ENCODE data around the gene TRAPPC3L. TPM values are rescaled to one million over a fixed set of nuclear protein-coding genes. Genes with fewer than 3 reads are reported as not detected.

The TRAPPC3L gene
- total and polyA plus RNA-seq, 9 of the 15 experiments (the other 6 are each of a cell fraction or from before 2014, with no cell fraction given), result not detected

GRCh38 chr6:116570856-116571682, 25.6 kb upstream of the TRAPPC3L start, which contains the start of gene RWDD1 (continued):
- TF ChIP-seq FOXA3 (CRISPR knock-in tag; conservative IDR thresholded peaks at IDR 0.05 in 1 of 2, IDR thresholded peaks at IDR 0.05 in 1 of 2) (no peak), ZC3H4 (CRISPR knock-in tag; IDR thresholded peaks at IDR 0.05; ENCODE audit: borderline replicate concordance) (no peak), MNT (conservative IDR thresholded peaks at IDR 0.05) (peak; percentile 89 to 95), SREBF1 (IDR thresholded peaks at IDR 0.05; ENCODE audit: borderline replicate concordance, low read depth, low read length) (no peak), YBX1 (IDR thresholded peaks at IDR 0.05) (no peak), MYBL2 (IDR thresholded peaks at IDR 0.05; ENCODE audit: low read depth) (no peak), MYBL2 (CRISPR knock-in tag; IDR thresholded peaks at IDR 0.05; ENCODE audit: borderline replicate concordance) (no peak), HNRNPK (IDR thresholded peaks at IDR 0.05; ENCODE audit: low read depth, low read length, poor library complexity, severe bottlenecking) (no peak), ELF2 (CRISPR knock-in tag; IDR thresholded peaks at IDR 0.05) (no peak), HMBOX1 (IDR thresholded peaks at IDR 0.05) (no peak), NCOR1 (IDR thresholded peaks at IDR 0.05) (peak; percentile 32; the same call in 1 of the 2 replicates), ARNT (IDR thresholded peaks at IDR 0.05) (no peak; a peak in 1 of 4 replicates), PCBP2 (IDR thresholded peaks at IDR 0.05; ENCODE audit: low read depth, low read length, poor library complexity, severe bottlenecking) (no peak), ERF (CRISPR knock-in tag; IDR thresholded peaks at IDR 0.05) (peak; percentile 18; the same call in 1 of the 2 replicates), GATA2 (CRISPR knock-in tag; IDR thresholded peaks at IDR 0.05) (no peak)
- TF ChIP-seq, protein P1, sequence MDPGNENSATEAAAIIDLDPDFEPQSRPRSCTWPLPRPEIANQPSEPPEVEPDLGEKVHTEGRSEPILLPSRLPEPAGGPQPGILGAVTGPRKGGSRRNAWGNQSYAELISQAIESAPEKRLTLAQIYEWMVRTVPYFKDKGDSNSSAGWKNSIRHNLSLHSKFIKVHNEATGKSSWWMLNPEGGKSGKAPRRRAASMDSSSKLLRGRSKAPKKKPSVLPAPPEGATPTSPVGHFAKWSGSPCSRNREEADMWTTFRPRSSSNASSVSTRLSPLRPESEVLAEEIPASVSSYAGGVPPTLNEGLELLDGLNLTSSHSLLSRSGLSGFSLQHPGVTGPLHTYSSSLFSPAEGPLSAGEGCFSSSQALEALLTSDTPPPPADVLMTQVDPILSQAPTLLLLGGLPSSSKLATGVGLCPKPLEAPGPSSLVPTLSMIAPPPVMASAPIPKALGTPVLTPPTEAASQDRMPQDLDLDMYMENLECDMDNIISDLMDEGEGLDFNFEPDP (CRISPR knock-in tag; IDR thresholded peaks at IDR 0.05), result no peak
- TF ChIP-seq, protein P2, sequence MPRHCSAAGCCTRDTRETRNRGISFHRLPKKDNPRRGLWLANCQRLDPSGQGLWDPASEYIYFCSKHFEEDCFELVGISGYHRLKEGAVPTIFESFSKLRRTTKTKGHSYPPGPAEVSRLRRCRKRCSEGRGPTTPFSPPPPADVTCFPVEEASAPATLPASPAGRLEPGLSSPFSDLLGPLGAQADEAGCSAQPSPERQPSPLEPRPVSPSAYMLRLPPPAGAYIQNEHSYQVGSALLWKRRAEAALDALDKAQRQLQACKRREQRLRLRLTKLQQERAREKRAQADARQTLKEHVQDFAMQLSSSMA (CRISPR knock-in tag; IDR thresholded peaks at IDR 0.05), result no peak
- TF ChIP-seq, protein P3, sequence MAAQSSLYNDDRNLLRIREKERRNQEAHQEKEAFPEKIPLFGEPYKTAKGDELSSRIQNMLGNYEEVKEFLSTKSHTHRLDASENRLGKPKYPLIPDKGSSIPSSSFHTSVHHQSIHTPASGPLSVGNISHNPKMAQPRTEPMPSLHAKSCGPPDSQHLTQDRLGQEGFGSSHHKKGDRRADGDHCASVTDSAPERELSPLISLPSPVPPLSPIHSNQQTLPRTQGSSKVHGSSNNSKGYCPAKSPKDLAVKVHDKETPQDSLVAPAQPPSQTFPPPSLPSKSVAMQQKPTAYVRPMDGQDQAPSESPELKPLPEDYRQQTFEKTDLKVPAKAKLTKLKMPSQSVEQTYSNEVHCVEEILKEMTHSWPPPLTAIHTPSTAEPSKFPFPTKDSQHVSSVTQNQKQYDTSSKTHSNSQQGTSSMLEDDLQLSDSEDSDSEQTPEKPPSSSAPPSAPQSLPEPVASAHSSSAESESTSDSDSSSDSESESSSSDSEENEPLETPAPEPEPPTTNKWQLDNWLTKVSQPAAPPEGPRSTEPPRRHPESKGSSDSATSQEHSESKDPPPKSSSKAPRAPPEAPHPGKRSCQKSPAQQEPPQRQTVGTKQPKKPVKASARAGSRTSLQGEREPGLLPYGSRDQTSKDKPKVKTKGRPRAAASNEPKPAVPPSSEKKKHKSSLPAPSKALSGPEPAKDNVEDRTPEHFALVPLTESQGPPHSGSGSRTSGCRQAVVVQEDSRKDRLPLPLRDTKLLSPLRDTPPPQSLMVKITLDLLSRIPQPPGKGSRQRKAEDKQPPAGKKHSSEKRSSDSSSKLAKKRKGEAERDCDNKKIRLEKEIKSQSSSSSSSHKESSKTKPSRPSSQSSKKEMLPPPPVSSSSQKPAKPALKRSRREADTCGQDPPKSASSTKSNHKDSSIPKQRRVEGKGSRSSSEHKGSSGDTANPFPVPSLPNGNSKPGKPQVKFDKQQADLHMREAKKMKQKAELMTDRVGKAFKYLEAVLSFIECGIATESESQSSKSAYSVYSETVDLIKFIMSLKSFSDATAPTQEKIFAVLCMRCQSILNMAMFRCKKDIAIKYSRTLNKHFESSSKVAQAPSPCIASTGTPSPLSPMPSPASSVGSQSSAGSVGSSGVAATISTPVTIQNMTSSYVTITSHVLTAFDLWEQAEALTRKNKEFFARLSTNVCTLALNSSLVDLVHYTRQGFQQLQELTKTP (IDR thresholded peaks at IDR 0.05; ENCODE audit: low read depth in 1 of 2, partially characterized antibody in 2 of 2), result no peak
